ENCODE results near the gene PLA2R1.

Gene PLA2R1

GRCh38 chr2:159922563-159922962, 139.9 kb downstream of the PLA2R1 start:
- DNase-seq = no peak

- peak; percentile 22 to 54 for DNase-seq
Observed at GRCh38 chr2:159921752-159922404, 140.5 kb downstream of the PLA2R1 start.

DNA sequence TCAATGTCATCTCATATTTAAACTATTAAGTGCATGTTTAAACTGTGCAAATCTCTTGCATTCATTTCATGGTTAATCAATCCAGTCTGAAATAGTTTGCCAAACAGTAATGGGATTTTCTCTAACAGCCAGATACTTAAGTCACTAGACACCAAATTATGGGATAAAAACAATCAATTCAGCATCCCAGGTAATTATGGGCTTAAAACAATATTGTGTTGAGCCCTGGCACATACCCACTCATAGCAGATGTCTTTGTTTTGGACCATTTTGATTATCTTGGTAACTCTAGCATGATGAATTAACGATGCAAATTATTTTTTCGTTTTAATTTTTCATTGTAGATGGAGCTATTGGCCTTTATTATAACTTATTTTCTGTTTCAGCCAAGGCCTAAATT, 145.9 kb downstream of the PLA2R1 start:
- DNase-seq = no peak

- no peak for DNase-seq
Observed at GRCh38 chr2:159913900-159914299, 148.5 kb downstream of the PLA2R1 start.

DNA sequence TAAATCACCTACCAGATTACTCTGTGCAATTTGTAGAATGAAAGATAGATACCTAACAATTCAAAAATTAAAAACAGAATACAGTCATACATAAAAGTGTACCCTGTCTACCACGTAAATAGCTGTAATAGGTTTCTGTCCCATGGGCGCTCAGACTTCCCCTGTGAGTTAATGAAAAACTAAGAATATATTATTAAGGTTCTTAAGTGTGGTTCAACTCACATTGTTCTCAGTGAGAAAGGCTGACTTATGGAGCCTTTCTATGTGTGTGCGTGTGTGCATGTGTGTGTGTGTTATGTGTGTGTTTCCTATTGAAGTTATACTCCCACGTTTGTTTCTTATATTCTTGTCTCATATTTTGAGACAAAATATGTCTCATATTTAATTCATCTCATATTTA, 149.8 kb downstream of the PLA2R1 start:
- DNase-seq = no peak

- DNase-seq = no peak
Observed at GRCh38 chr2:159910951-159911350, 151.5 kb downstream of the PLA2R1 start.

GRCh38 chr2:159908623-159909022, 153.8 kb downstream of the PLA2R1 start:
- DNase-seq = no peak

DNA sequence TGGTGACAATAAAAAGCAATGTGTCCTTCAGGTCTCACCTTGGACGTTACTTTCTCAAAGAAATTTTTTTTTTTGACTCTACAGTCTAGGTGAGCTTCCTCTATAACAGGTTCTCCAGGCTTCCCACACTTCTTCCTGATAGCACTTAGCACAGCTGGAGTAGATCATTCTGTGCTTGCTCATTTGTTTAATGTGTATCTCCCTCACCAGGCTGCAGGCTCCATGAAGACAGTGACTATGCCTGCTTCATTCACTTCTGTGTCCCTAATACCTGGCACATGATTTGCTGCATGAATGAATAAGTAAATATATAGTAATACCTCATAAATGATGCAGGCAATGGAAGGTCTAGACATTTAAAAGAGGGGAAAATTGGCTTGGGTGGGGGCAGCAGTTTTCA, 154.5 kb downstream of the PLA2R1 start:
- no peak for DNase-seq

GRCh38 chr2:159905926-159906714, 156.3 kb downstream of the PLA2R1 start:
- no peak for DNase-seq

GRCh38 chr2:159904959-159905305, 157.5 kb downstream of the PLA2R1 start:
- DNase-seq = no peak

- no peak for DNase-seq
Observed at GRCh38 chr2:159904127-159904958, 158.1 kb downstream of the PLA2R1 start, which contains the start of gene LY75. Gene LY75 (minus strand): TSS chr2:159904756.

DNA sequence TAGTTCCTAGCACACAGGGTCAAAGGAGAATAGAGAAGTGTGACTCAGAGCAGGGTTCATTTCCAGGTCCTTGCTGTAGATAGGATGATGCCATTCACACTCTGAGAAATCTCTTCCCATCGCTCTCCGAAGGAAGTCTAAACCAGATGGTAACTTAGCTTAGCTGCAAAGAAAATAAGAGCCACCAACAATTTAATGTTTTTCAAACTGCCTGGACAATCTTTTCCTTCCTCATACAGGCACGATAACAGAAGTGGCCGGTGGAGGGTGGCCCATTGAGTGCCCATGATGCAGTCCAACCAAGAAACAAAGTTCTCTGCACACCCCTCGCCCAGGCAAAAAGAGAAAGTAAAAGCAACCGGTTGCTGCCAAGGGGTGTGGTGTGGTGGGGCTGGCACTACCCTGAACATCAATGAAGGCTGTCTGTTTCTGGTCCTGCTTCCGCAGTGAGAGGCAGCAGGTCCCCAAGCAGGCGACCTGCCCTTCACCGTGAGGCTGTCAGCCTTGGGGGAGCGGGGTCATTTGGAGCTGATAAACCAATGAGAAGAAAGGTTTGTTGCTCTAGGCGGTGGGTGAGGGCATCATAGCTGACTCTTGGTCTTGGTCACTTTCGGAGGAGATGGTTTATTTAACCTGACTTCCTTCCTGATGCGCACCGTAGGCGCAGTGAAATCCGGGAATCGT, 158.8 kb downstream of the PLA2R1 start:
- no peak for DNase-seq

GRCh38 chr2:159902722-159903121, 159.7 kb downstream of the PLA2R1 start:
- no peak for DNase-seq

DNA sequence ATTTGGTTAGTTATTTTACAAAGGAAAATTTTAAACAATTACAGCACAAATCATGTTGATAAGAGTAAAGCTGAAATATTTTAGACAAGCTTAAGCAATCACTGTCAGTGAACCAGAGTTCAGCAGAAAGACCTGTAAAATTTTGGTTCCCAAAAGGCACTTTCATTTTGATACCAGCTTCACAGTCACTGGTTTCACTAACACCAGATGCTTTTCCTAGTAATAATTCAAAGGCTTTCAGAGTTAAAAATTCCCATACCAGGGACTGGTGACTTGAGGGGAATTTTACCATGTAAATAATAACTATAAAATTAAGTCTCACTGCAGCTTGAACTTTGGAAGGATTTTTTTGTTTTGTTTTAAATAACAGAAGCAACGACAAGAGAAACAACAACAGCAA, 162.1 kb downstream of the PLA2R1 start:
- DNase-seq = no peak

DNA sequence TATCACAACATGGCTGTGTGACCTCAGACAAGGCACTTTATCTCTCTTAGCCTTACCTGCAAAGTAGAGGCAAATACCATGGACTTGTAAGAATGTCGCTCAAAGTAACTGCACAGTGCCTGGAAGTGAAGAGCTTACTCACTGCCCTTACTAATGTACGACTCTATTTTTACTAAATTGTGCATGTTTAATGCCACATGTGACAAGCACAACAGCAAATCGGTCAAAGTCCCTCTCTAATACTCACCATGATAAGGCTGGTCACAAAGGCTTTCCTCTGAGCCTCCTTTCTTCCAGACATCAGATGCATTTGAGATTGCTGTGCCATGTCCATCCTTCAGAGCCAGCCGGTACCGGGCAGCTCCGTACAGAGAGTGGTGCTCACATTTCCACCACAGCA, 164.0 kb downstream of the PLA2R1 start:
- no peak for DNase-seq

GRCh38 chr2:159897720-159898119, 164.7 kb downstream of the PLA2R1 start:
- DNase-seq = no peak

GRCh38 chr2:159897081-159897480, 165.3 kb downstream of the PLA2R1 start:
- no peak for DNase-seq

- DNase-seq = no peak
Observed at GRCh38 chr2:159895258-159896065, 167.0 kb downstream of the PLA2R1 start.

DNA sequence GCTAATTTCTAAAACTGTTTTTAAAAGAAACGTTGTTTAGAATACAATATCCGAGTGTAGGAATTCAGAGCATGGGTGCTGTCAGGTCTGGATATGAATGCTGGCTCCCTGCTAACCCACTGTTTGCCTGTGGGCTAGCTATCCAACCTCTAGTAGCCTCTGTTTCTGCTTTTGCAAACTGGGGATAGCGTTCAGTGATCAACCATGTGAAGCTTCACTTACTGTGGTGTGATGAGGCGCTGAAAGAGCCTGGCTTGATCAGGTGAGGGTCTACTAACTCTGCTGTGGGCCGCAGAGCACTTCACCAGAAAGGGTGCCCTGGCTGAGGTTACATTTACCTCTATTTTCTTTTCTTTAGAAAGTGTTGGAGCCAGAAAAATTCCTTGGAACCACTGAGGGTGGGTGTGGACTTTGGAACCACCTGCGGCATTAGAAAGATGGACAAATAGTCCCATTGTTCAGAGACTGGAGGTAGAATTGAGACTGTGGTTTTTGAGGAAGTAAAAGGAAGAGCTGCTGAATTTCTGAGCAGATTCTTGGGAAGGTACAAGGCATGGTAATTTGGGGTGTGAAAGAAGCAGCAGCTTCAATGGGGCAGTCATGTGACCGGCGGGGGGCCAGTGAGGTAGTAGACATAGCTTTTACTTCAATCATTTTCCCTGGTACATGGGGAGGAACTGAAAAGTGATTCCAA, 168.1 kb downstream of the PLA2R1 start:
- DNase-seq = no peak

DNA sequence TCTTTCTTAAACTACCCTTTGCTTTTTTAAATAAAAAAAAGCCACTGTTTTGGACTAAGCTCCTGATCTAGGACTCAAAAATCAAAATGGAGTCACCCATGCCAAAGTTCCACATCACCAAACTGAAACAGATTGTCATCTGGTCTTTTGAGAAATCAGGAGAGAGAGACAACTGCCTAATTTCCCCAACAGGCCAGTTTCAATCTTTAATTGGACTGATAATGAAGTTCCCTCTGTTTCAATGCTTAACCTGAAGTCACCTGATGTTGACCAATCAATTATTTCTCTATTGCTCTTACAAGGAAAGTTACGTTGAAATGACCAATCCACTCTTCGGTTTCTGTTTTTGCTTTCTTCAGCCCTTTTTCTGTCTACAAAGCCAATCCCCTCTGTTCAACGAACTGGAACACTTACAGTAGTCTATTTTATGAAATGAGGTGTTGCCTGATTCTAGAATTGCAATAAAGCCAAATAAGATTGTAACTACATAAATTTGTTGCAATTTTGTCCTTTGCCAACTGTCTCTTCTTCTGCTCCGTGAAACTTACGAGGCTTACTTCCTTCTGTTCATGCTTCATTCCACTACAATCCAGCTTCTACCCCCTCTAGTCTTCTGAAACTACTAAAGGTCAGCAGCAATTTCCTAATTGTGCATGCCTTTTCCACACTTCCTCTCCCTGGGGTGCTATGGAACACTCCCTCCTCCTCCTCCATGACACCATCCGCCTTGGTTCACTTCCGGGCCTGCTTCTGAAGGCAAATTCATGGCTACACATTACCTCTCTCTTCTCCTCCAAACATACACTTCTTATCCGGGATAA, 169.2 kb downstream of the PLA2R1 start:
- DNase-seq = no peak
